ENCODE data around the gene VARS2.

VARS2 gene

DNA sequence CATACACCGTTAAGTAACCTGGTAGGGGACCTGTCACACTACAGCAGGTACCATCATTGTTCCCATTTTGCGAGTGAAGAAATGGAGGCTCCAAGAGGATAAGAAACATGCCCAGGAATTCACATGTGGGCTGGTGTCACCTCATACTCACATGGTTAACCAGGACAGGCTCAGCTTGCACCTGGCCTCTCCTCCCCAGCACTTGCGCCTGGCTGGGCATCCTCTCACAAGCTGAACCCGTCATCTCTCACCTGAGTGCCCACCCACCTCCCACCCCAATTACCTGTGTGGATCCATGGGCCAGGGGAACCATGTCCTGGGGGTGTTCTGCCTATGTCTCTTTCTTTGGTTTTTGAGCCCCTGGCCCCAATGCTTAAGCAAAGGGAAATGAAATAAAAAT lies 16.5 kb downstream of the VARS2 start:
- Histone ChIP-seq H3K4me3 (ENCODE audit: low read depth, low read length) (no peak overlapping the region), H3K9me3 (ENCODE audit: severe bottlenecking) (peaks cover 7% of the 10 kb centered on the region), H3K36me3 (peaks cover 29% of the 10 kb centered on the region), H3K27me3 (ENCODE audit: insufficient read depth, low read depth, severe bottlenecking) (peaks cover 9% of the 10 kb centered on the region), H3K27ac (no peak overlapping the region)
- no peak for DNase-seq
- no peak for TF ChIP-seq CTCF (IDR thresholded peaks at IDR 0.05; ENCODE audit: low read depth, low read length)

DNA sequence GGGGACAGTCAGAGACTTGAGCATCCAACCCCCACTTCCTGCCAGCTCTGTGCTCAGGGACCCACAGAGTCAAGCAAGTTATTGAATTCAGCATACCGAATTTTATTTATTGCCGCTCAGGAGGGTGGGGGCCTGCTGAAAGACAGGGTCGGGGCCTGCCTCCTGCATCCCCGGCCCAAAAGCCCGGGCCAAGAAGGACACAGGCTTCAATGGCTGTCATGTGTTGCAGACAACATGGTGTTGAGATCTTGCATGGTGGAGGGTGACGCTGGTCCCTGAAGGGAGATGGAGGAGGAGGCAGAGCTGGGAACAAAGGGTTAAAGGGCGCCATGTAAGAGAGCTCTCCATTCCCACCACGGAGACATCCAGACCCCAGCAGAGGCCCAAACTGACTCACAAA lies 17.2 kb downstream of the VARS2 start:
- Histone ChIP-seq H3K27me3 (ENCODE audit: insufficient read depth, low read depth, severe bottlenecking) (peaks cover 9% of the 10 kb centered on the region), H3K9me3 (ENCODE audit: severe bottlenecking) (peaks cover 7% of the 10 kb centered on the region), H3K27ac (no peak overlapping the region), H3K36me3 (peaks cover 21% of the 10 kb centered on the region), H3K4me3 (ENCODE audit: low read depth, low read length) (no peak overlapping the region)
- TF ChIP-seq CTCF (IDR thresholded peaks at IDR 0.05; ENCODE audit: low read depth, low read length): no peak
- DNase-seq: no peak

DNA sequence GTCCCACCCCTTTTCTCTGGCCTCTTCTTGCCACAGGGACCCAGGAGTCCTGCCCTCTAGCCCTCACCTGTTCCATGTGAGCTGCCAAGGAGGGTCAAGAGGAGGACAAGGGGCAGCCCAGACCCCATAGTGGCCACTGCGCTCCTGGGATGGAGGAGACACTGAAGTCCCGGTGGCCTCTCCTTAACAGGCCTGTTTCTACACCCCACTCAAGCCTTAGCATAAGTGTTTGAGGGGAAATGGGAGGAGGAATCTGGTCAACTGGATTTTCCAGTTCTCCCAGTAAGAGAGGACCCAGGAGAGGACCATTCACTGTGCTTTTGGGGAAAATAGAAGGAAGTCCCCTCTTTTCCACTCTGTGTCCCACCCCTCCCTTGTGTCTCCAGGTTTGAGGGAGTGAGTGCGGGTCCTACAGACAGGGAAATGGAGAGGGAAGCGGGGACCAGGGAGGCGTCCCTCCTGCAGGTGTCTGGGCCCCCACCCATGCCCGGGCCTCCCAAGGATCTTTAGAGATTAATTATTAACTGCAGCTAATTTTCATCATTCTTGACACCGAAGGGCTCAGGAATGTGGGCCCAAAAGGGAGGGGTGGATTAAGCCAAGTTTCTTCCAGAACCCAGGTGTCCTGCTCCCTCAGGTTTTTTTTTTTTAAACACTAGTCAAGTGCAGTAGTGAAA lies 18.1 kb downstream of the VARS2 start, which contains the start of gene SFTA2:
Gene SFTA2, minus strand, starts transcription at position 202 of the 677 bp plus-strand sequence. Its CDS starts 74 bp downstream, at position 128.
- peaks cover 15% of the 10 kb centered on the region for H3K36me3 ChIP-seq
- peaks cover 9% of the 10 kb centered on the region for H3K27me3 ChIP-seq (ENCODE audit: insufficient read depth, low read depth, severe bottlenecking)
- H3K4me3 ChIP-seq (ENCODE audit: low read depth, low read length): no peak within 1 kb of the TSS

GRCh38 chr6:30932665-30933365 lies 18.8 kb downstream of the VARS2 start:
- H3K36me3 ChIP-seq: peaks cover 9% of the 10 kb centered on the region
- H3K9me3 ChIP-seq (ENCODE audit: severe bottlenecking): peaks cover 7% of the 10 kb centered on the region
- no peak for TF ChIP-seq CTCF (IDR thresholded peaks at IDR 0.05; ENCODE audit: low read depth, low read length)
- no peak overlapping the region for H3K4me3 ChIP-seq (ENCODE audit: low read depth, low read length)
- no peak for DNase-seq
- no peak overlapping the region for H3K27ac ChIP-seq
- H3K27me3 ChIP-seq (ENCODE audit: insufficient read depth, low read depth, severe bottlenecking): peaks cover 9% of the 10 kb centered on the region

More for the DNA sequence above, 18.1 kb downstream of the VARS2 start, which contains the start of gene SFTA2:
- no peak for DNase-seq
- H3K27ac ChIP-seq: no peak within 1 kb of the TSS
- TF ChIP-seq CTCF (IDR thresholded peaks at IDR 0.05; ENCODE audit: low read depth, low read length): no peak
- peaks cover 7% of the 10 kb centered on the region for H3K9me3 ChIP-seq (ENCODE audit: severe bottlenecking)

- H3K4me3 ChIP-seq (ENCODE audit: low read depth, low read length): no peak overlapping the region
- no peaks in the 10 kb centered on the region for H3K36me3 ChIP-seq
- H3K27me3 ChIP-seq (ENCODE audit: insufficient read depth, low read depth, severe bottlenecking): peaks cover 9% of the 10 kb centered on the region
- H3K27ac ChIP-seq: no peak overlapping the region
- no peak for DNase-seq
- no peak for TF ChIP-seq CTCF (IDR thresholded peaks at IDR 0.05; ENCODE audit: low read depth, low read length)
- no peaks in the 10 kb centered on the region for H3K9me3 ChIP-seq (ENCODE audit: severe bottlenecking)
Observed at GRCh38 chr6:30935018-30935417, 21.0 kb downstream of the VARS2 start.

Measured in WERI-Rb-1 (cell line).